MM.1S (cell line): ENCODE results near the gene OVCA2.

Experiments
- DNase-seq: peaks from one replicate; pipeline ENCODE4 v3.0.0-alpha.2; 2015
- H2AFZ ChIP-seq: fragments of 300-600 bp; sonication (generic); 2 replicates; pipeline ENCODE4 v1.6.0; 2016; ENCODE audit warnings: antibody characterized with exemption, low read length
- H3F3A ChIP-seq: fragments of 300-600 bp; sonication (generic); 2 replicates; pipeline ENCODE4 v1.6.1; 2016; ENCODE audit warnings: mild to moderate bottlenecking, antibody characterized with exemption, low read length, moderate library complexity, mixed read lengths; ENCODE audit not compliant: insufficient read depth
- H3K27ac ChIP-seq: fragments of 300-600 bp; sonication (generic); 2 replicates; pipeline ENCODE4 v1.5.1; 2016; ENCODE audit warnings: mild to moderate bottlenecking, low read length
- H3K27me3 ChIP-seq: fragments of 300-600 bp; sonication (generic); replicated peaks from 2 replicates; pipeline ENCODE4 v1.6.0; 2016; ENCODE audit warnings: low read length; ENCODE audit not compliant: insufficient read depth
- H3K36me3 ChIP-seq: fragments of 300-600 bp; sonication (generic); replicated peaks from 2 replicates; pipeline ENCODE4 v1.6.1; 2016; ENCODE audit warnings: mild to moderate bottlenecking, low read length, mixed read lengths; ENCODE audit not compliant: insufficient read depth
- H3K4me1 ChIP-seq: fragments of 300-600 bp; sonication (generic); 2 replicates; pipeline ENCODE4 v1.6.1; 2016; ENCODE audit warnings: low read length, mixed read lengths
- H3K4me2 ChIP-seq: fragments of 300-600 bp; sonication (generic); 2 replicates; pipeline ENCODE4 v1.6.0; 2016; ENCODE audit warnings: low read depth, low read length
- H3K4me3 ChIP-seq: fragments of 300-600 bp; sonication (generic); 2 replicates; pipeline ENCODE4 v1.5.1; 2016; ENCODE audit warnings: low read length, mixed read lengths
- H3K79me2 ChIP-seq: fragments of 300-600 bp; sonication (generic); 2 replicates; pipeline ENCODE4 v1.6.1; 2016; ENCODE audit warnings: mixed run types, low read length, mixed read lengths
- H3K9ac ChIP-seq: fragments of 300-600 bp; sonication (generic); 2 replicates; pipeline ENCODE4 v1.6.1; 2016; ENCODE audit warnings: low read length, mixed read lengths
- H3K9me2 ChIP-seq: fragments of 300-600 bp; sonication (generic); replicated peaks from 2 replicates; pipeline ENCODE4 v1.6.1; 2016; ENCODE audit warnings: mild to moderate bottlenecking, low read length, mixed read lengths; ENCODE audit not compliant: insufficient read depth
- H3K9me3 ChIP-seq: fragments of 300-600 bp; sonication (generic); replicated peaks from 2 replicates; pipeline ENCODE4 v1.6.1; 2016; ENCODE audit warnings: mild to moderate bottlenecking, low read length, mixed read lengths; ENCODE audit not compliant: insufficient read depth
- H4K20me1 ChIP-seq: fragments of 300-600 bp; sonication (generic); 2 replicates; pipeline ENCODE4 v1.6.1; 2016; ENCODE audit warnings: mild to moderate bottlenecking, low read length, moderate library complexity, mixed read lengths; ENCODE audit not compliant: insufficient read depth
- CTCF ChIP-seq: fragments of 300-600 bp; sonication (generic); IDR thresholded peaks from 2 replicates; pipeline ENCODE4 v1.5.1; 2016; ENCODE audit warnings: antibody characterized with exemption, low read length, mixed read lengths
- EZH2 ChIP-seq: fragments of 300-600 bp; sonication (generic); optimal IDR thresholded peaks from 2 replicates; pipeline ENCODE3; 2017; ENCODE audit warnings: low read depth, mild to moderate bottlenecking, antibody characterized with exemption, low read length, mixed read lengths
- EZH2phosphoT487 ChIP-seq: fragments of 300-600 bp; sonication (generic); IDR thresholded peaks from 2 replicates; pipeline ENCODE4 v1.6.1; 2018; ENCODE audit warnings: antibody characterized with exemption, low read length

The OVCA2 gene

GRCh38 chr17:1997289-1997926, 44.4 kb upstream of the OVCA2 start:
- no peak overlapping the region for H3K9ac ChIP-seq
- H3K4me1 ChIP-seq: peaks cover 8% of the 10 kb centered on the region; the same call in 1 of the 2 replicates
- H3K9me3 ChIP-seq: no peaks in the 10 kb centered on the region
- H3K27ac ChIP-seq: no peak overlapping the region
- H3K79me2 ChIP-seq: no peaks in the 10 kb centered on the region
- no peak overlapping the region for H2AFZ ChIP-seq
- TF ChIP-seq EZH2phosphoT487 (no peak), CTCF (no peak), EZH2 (no peak)
- H3K9me2 ChIP-seq: no peaks in the 10 kb centered on the region
- H3K36me3 ChIP-seq: no peaks in the 10 kb centered on the region
- no peak for DNase-seq
- no peak overlapping the region for H3K4me2 ChIP-seq
- no peak overlapping the region for H3K4me3 ChIP-seq
- no peaks in the 10 kb centered on the region for H4K20me1 ChIP-seq
- peaks cover 41% of the 10 kb centered on the region for H3K27me3 ChIP-seq
- no peaks in the 10 kb centered on the region for H3F3A ChIP-seq

- Histone ChIP-seq H3K36me3 (no peaks in the 10 kb centered on the region), H3K4me3 (no peak overlapping the region), H3K79me2 (no peaks in the 10 kb centered on the region), H2AFZ (no peak overlapping the region), H3K4me1 (peaks cover 8% of the 10 kb centered on the region; the same call in 1 of the 2 replicates), H3F3A (no peaks in the 10 kb centered on the region), H3K9ac (no peak overlapping the region), H4K20me1 (no peaks in the 10 kb centered on the region), H3K9me3 (no peaks in the 10 kb centered on the region), H3K4me2 (no peak overlapping the region), H3K27me3 (peaks cover 40% of the 10 kb centered on the region), H3K9me2 (no peaks in the 10 kb centered on the region), H3K27ac (no peak overlapping the region)
- no peak for DNase-seq
- TF ChIP-seq CTCF (no peak), EZH2phosphoT487 (no peak), EZH2 (no peak)
These were observed 43.7 kb upstream of the OVCA2 start for GRCh38 chr17:1997927-1998742.

GRCh38 chr17:1999557-2000251, 42.1 kb upstream of the OVCA2 start:
- 0 out of 2 replicates have a peak overlapping the region, but pooled peaks have one; percentile 2 for H2AFZ ChIP-seq
- no peak overlapping the region for H3K27ac ChIP-seq
- H3K9me2 ChIP-seq: no peaks in the 10 kb centered on the region
- no peaks in the 10 kb centered on the region for H4K20me1 ChIP-seq
- H3K4me3 ChIP-seq: no peak overlapping the region
- peaks cover 38% of the 10 kb centered on the region for H3K27me3 ChIP-seq
- H3K4me2 ChIP-seq: peak overlapping the region; percentile 1; the same call in 1 of the 2 replicates
- H3K4me1 ChIP-seq: peaks cover 8% of the 10 kb centered on the region; the same call in 1 of the 2 replicates
- H3K79me2 ChIP-seq: no peaks in the 10 kb centered on the region
- peak; percentile 79 for DNase-seq
- H3F3A ChIP-seq: no peaks in the 10 kb centered on the region
- no peak overlapping the region for H3K9ac ChIP-seq
- TF ChIP-seq CTCF (no peak), EZH2 (no peak)
- no peaks in the 10 kb centered on the region for H3K9me3 ChIP-seq
- H3K36me3 ChIP-seq: no peaks in the 10 kb centered on the region
